Calu3 (cell line): ENCODE results near the gene MAD1L1. TPM values are rescaled to one million over a fixed set of nuclear protein-coding genes. Genes with fewer than 3 reads are reported as not detected.

ENCODE experiments used
- BruUV-seq: library from RNA; stranded (reverse); fragments of 400-500 nt; replicated peaks from 2 replicates; lab custom pipeline; 2021; lab: Mats Ljungman, UMichigan
- CTCF ChIA-PET: fragments of 300-600 bp; sonication (Branson Sonifier 250); formaldehyde crosslinking; loops from one replicate; lab custom pipeline; 2022; ENCODE audit warnings: antibody characterized with exemption; lab: Charles Lee
- DNase-seq: peaks from one replicate; pipeline ENCODE4 v3.0.0; 2022
- H3K27ac Mint-ChIP-seq: one replicate; pipeline ENCODE4 v1.8.0; 2022; ENCODE audit warnings: mixed read lengths; ENCODE audit not compliant: unreplicated experiment
- H3K27me3 Mint-ChIP-seq: one replicate; pipeline ENCODE4 v1.8.0; 2022; ENCODE audit warnings: mixed read lengths; ENCODE audit not compliant: unreplicated experiment
- H3K36me3 Mint-ChIP-seq: one replicate; pipeline ENCODE4 v1.8.0; 2022; ENCODE audit warnings: mild to moderate bottlenecking, moderate library complexity, mixed read lengths; ENCODE audit not compliant: insufficient read depth, unreplicated experiment
- H3K4me1 Mint-ChIP-seq: one replicate; pipeline ENCODE4 v1.8.0; 2022; ENCODE audit warnings: mild to moderate bottlenecking, low read depth, mixed read lengths; ENCODE audit not compliant: unreplicated experiment
- H3K4me3 Mint-ChIP-seq: one replicate; pipeline ENCODE4 v1.8.0; 2022; ENCODE audit warnings: mild to moderate bottlenecking, low read depth, moderate library complexity, mixed read lengths; ENCODE audit not compliant: unreplicated experiment
- H3K9me3 Mint-ChIP-seq: one replicate; pipeline ENCODE4 v1.8.0; 2022; ENCODE audit warnings: low read depth, mixed read lengths; ENCODE audit not compliant: unreplicated experiment
- intact Hi-C: fragments of 100-400 bp; cut with micrococcal nuclease; formaldehyde crosslinking; loops from one replicate; pipeline ENCODE4 v1.10.0; 2022; ENCODE audit not compliant: unreplicated experiment
- total RNA-seq: library from RNA; stranded (reverse); gene quantifications from 2 replicates; pipeline ENCODE4 v1.2.3, GENCODE V29; 2022
- TF ChIP-seq, protein P1 (sequence below): fragments of 200-600 bp; IDR thresholded peaks from one replicate; pipeline ENCODE4 v1.8.0; 2022; ENCODE audit warnings: antibody characterized with exemption; ENCODE audit not compliant: unreplicated experiment

The MAD1L1 gene
- total RNA-seq, 1 experiment from 2014 or later, result 86.0 TPM

DNA sequence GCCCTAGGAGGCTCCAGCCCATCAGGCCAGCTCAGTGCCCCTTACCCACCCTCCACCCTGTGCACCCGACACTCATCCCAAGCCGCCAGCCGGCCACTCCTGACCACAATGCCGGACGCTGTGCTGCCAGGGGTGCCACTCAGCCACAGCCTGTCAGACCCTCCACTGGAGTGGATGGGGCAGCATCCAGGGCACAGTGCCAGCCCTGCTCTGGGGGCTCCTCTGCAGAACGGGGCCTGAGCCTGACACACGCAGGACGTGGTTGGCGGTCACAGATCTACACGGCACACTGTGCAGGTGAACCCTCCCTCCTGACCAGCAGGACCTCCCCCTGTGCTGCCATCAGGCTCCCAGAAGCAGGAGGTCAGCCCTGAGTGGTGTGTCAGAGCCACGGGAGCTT is 114.7 kb downstream of the MAD1L1 start:
- no TSS peak for BruUV-seq
- TF ChIP-seq, protein P1, sequence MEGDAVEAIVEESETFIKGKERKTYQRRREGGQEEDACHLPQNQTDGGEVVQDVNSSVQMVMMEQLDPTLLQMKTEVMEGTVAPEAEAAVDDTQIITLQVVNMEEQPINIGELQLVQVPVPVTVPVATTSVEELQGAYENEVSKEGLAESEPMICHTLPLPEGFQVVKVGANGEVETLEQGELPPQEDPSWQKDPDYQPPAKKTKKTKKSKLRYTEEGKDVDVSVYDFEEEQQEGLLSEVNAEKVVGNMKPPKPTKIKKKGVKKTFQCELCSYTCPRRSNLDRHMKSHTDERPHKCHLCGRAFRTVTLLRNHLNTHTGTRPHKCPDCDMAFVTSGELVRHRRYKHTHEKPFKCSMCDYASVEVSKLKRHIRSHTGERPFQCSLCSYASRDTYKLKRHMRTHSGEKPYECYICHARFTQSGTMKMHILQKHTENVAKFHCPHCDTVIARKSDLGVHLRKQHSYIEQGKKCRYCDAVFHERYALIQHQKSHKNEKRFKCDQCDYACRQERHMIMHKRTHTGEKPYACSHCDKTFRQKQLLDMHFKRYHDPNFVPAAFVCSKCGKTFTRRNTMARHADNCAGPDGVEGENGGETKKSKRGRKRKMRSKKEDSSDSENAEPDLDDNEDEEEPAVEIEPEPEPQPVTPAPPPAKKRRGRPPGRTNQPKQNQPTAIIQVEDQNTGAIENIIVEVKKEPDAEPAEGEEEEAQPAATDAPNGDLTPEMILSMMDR, result no peak
- H3K9me3 Mint-ChIP-seq, result no peaks in the 10 kb centered on the region
- H3K4me1 Mint-ChIP-seq, result no peaks in the 10 kb centered on the region
- H3K36me3 Mint-ChIP-seq, result peaks cover 12% of the 10 kb centered on the region
- H3K27me3 Mint-ChIP-seq, result no peaks in the 10 kb centered on the region
- no peak for DNase-seq
- intact Hi-C loops, result no loop called here
- no peak overlapping the region for H3K4me3 Mint-ChIP-seq
- H3K27ac Mint-ChIP-seq, result no peak overlapping the region
- CTCF ChIA-PET, result no interaction called here

DNA sequence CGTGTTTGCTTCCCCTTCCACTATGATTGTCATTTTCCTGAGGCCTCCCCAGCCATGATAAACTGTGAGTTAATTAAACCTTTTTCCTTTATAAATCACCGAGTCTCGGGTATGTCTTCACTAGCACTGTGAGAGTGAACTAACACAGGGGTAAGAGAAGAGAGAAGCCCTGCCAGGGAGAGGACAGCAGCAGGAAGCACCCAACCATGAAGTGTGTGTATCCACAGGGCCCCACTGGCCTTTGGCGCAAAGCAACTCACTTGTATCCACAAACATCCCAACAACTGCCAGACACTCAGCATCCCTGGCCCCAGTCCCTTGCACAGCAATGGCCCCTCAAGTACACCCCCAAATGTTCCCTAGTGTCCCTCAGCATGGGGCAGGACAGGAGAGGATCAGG is 115.1 kb downstream of the MAD1L1 start:
- CTCF ChIA-PET, result no interaction called here
- Mint-ChIP-seq H3K27me3 (no peaks in the 10 kb centered on the region), H3K27ac (no peak overlapping the region), H3K4me1 (no peaks in the 10 kb centered on the region), H3K9me3 (no peaks in the 10 kb centered on the region), H3K36me3 (peaks cover 16% of the 10 kb centered on the region), H3K4me3 (no peak overlapping the region)
- no peak for DNase-seq
- TF ChIP-seq, protein P1, result no peak
- intact Hi-C loops, result no loop called here
- BruUV-seq, result no TSS peak

DNA sequence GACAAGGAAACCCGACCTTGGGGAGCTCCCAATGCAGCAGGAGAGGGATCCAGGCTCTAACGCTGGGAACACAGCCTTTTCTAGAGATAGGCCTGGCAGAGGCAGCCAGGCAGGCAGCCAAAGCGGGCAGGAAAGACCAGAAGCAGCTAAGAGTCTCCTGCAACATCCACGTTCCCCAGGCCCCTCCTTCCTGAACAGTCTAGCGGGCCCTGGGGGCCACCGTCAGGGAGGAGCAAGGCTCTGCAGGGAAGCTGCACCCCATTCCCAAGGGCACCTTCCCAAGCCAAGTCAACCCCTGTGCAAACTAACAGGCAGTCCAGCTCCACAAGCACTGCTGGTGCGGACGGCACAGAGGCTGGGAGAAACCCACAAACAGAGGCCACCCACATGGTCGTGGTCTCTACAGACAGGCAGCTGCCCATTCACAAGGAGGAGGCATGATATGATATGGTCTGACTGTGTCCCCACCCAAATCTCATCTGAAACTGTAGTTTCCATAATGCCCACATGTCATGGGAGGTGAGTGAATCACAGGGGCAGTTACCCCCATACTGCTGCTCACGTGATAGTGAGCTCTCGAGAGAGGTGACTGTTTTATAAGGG is 115.7 kb downstream of the MAD1L1 start:
- peaks cover 18% of the 10 kb centered on the region for H3K36me3 Mint-ChIP-seq
- DNase-seq, result no peak
- H3K9me3 Mint-ChIP-seq, result no peaks in the 10 kb centered on the region
- intact Hi-C loops, result no loop called here
- no peak overlapping the region for H3K27ac Mint-ChIP-seq
- TF ChIP-seq, protein P1, result no peak
- no TSS peak for BruUV-seq
- no peak overlapping the region for H3K4me3 Mint-ChIP-seq
- H3K27me3 Mint-ChIP-seq, result no peaks in the 10 kb centered on the region
- H3K4me1 Mint-ChIP-seq, result no peaks in the 10 kb centered on the region
- CTCF ChIA-PET, result no interaction called here

DNA sequence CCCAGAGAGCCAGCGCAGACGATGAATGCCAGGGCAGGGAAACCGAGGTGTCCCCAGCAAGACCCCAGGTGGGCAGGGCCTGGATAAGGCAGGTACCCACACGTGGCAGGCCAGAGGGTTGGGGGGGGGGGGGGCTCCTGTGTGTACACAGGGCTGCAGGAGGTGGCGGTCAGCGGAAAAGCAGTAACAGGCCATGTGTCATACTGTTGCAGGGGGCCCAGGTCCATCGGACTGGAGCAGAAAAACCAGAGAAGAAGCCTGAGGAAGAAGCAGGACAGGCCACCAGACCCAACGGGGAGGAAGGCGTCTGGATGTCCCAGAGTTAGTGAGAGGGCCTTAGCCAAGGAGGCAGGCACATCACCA is 116.3 kb downstream of the MAD1L1 start:
- intact Hi-C loops, result no loop called here
- CTCF ChIA-PET, result no interaction called here
- no peaks in the 10 kb centered on the region for H3K27me3 Mint-ChIP-seq
- TF ChIP-seq, protein P1, result no peak
- peaks cover 18% of the 10 kb centered on the region for H3K36me3 Mint-ChIP-seq
- H3K4me1 Mint-ChIP-seq, result peaks cover 4% of the 10 kb centered on the region
- H3K4me3 Mint-ChIP-seq, result no peak overlapping the region
- no peak overlapping the region for H3K27ac Mint-ChIP-seq
- H3K9me3 Mint-ChIP-seq, result no peaks in the 10 kb centered on the region
- DNase-seq, result no peak
- BruUV-seq, result no TSS peak
